HG02642 (cell line): ENCODE results near the gene MS4A6E.
A peak's percentile ranks its signal among the peaks of the same experiment; 100 is the strongest.

Experiments used
- ATAC-seq: cut with Tn5 transposase; IDR thresholded peaks from one replicate; pipeline ENCODE4 v1.9.1; 2021; ENCODE audit warnings: mild to moderate bottlenecking; ENCODE audit not compliant: unreplicated experiment, poor library complexity

MS4A6E gene

GRCh38 chr11:60371386-60371785 is 44.3 kb downstream of the MS4A6E start:
- no peak for ATAC-seq

DNA sequence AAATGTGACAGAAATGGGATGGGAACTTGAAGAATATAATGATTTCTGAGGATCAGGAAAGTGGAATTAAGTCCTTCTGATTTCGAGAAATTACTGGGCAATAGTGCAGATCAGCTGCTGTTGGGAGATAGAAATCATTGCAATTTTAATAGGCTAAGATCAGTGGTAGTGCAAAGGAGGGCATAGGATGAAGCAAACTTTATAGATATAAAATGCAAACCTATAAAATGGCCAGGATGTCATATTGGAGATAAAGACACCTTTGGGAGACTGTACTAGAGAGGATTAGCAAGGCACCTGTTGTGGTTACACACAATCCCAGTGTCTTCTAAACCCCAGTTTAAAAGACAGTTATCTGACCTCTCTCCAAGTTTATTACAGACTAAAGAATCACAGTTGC is 44.8 kb downstream of the MS4A6E start:
- no peak for ATAC-seq

- ATAC-seq: no peak
These were observed 45.7 kb downstream of the MS4A6E start for GRCh38 chr11:60372767-60373166.

GRCh38 chr11:60375316-60375715 is 48.3 kb downstream of the MS4A6E start:
- ATAC-seq: no peak

DNA sequence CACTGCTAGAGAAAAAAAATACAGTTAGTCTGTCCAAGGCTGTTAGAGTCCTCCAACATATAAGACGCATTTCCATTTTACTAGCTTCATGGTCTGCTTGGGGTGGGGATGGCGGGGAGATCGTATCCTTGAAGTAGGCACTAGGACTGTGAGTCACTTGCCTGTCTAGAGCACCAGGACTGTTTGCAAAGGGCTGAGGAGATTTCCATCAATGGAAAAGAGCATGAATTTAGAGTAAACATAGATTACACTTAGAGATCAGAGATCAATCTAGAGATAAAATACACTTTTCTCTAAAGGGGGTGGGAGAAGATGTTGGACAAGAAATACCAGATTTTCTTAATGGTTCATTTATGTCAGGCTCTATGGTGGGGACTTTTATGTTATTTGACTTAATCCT is 49.5 kb downstream of the MS4A6E start:
- ATAC-seq: no peak

GRCh38 chr11:60377401-60378136 is 50.5 kb downstream of the MS4A6E start:
- ATAC-seq: peak; percentile 49

DNA sequence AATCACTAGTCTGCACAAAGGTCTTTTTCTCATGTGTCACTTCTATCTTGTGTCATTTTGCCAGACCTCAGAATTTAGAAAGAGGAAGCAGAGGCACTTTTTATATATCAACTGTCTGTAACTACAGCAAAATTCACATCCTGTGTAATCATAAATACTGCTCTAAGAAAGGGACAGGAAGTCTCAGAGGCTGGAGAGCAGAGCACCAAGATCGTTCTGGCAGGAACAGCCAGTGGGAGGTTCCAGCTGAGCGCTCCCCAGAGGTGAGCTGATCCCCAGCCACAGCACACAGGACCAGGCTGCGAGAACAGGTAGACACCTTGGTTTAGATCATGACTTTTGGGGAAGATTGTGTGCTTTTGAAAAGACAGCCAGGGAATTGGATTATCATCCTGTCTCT is 51.3 kb downstream of the MS4A6E start, which contains the start of gene MS4A7:
TSS of gene MS4A7 (plus strand) at position 179 of the 400 bp plus-strand sequence. CDS start 4,610 bp downstream, outside the sequence.
- peak; percentile 92 for ATAC-seq

DNA sequence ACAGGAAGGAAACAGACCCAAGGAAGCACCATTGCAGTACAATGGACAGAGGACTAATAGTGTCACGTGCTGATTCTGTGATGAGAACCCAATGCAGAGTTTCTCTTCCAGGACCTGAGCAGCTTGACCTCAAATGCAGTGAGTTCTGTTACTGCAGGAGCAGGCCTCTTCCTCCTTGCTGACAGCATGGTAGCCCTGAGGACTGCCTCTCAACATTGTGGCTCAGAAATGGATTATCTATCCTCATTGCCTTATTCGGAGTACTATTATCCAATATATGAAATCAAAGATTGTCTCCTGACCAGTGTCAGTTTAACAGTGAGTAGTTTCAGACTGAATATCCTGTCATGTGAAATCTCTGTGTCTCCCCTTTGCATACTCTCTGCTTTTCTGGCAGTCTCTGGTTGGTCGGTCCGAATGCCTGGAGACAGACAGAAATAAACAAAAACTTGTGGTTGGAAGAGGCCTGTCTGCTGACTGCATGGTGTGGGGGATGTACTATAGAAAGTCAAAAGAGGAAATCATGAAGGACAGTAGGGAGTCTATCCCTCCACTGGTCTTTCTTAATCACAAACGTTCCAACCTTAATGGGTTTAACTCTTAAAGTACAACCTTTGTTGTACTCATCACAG is 62.3 kb downstream of the MS4A6E start:
- peak; percentile 90 for ATAC-seq

- no peak for ATAC-seq
These were observed 63.4 kb downstream of the MS4A6E start for GRCh38 chr11:60390419-60390818.
